ENCODE results near the gene MAGI2. TPM values are rescaled to one million over a fixed set of nuclear protein-coding genes. Genes with fewer than 3 reads are reported as not detected.

The MAGI2 gene
- total RNA-seq, 2 experiments from 2014 or later = 0.03 to 0.17 TPM

DNA sequence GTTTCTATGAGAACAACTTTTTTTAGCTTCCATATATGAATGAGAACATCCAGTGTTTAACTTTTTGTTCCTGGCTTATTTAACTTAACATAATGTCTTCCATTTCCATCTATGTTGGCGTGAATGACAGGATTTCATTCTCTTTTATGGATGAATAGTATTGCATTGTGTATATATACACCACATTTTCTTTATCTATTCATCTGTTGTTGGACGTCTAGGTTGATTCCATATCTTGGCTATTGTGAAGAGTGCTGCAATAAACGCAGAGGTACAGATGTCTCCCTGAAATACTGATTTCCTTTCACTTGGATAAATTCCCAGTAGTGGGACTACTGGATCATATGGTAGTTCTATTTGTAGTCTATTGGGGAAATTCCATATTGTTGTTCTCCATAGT is 44.3 kb upstream of the MAGI2 start:
- H2AFZ ChIP-seq (ENCODE audit: low read length) = no peak overlapping the region
- no peak overlapping the region for H3K27ac ChIP-seq (ENCODE audit: low read depth, low read length, poor library complexity, severe bottlenecking)
- CTCF ChIA-PET (ENCODE audit: unreplicated experiment) = no interaction called here
- no peaks in the 10 kb centered on the region for H4K20me1 ChIP-seq (ENCODE audit: insufficient read depth, low read length)
- no peaks in the 10 kb centered on the region for H3K4me1 ChIP-seq (ENCODE audit: insufficient read depth, low read length, poor library complexity, severe bottlenecking)
- no peak overlapping the region for H3K4me2 ChIP-seq (ENCODE audit: low read length)
- POLR2A ChIA-PET = no interaction called here
- H3K4me3 ChIP-seq (ENCODE audit: low read depth, low read length, poor library complexity, severe bottlenecking) = no peak overlapping the region
- no peaks in the 10 kb centered on the region for H3K9me3 ChIP-seq (ENCODE audit: low read length)
- no peaks in the 10 kb centered on the region for H3K9me2 ChIP-seq (ENCODE audit: insufficient read depth, low read length)
- BruUV-seq (replicated peaks) = no TSS peak
- no peak for TF ChIP-seq EZH2phosphoT487 (IDR thresholded peaks at IDR 0.05; ENCODE audit: borderline replicate concordance, low read depth, low read length)
- TF ChIP-seq, protein P1, sequence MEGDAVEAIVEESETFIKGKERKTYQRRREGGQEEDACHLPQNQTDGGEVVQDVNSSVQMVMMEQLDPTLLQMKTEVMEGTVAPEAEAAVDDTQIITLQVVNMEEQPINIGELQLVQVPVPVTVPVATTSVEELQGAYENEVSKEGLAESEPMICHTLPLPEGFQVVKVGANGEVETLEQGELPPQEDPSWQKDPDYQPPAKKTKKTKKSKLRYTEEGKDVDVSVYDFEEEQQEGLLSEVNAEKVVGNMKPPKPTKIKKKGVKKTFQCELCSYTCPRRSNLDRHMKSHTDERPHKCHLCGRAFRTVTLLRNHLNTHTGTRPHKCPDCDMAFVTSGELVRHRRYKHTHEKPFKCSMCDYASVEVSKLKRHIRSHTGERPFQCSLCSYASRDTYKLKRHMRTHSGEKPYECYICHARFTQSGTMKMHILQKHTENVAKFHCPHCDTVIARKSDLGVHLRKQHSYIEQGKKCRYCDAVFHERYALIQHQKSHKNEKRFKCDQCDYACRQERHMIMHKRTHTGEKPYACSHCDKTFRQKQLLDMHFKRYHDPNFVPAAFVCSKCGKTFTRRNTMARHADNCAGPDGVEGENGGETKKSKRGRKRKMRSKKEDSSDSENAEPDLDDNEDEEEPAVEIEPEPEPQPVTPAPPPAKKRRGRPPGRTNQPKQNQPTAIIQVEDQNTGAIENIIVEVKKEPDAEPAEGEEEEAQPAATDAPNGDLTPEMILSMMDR (conservative IDR thresholded peaks at IDR 0.05; ENCODE audit: low read length) = no peak
- no peaks in the 10 kb centered on the region for H3K79me2 ChIP-seq (ENCODE audit: insufficient read depth, low read depth, low read length)
- intact Hi-C loops (cut with micrococcal nuclease; ENCODE audit: unreplicated experiment) = no loop called here
- no peak for DNase-seq (ENCODE audit: low spot score)
- no peaks in the 10 kb centered on the region for H3K36me3 ChIP-seq (ENCODE audit: insufficient read depth, low read length)

DNA sequence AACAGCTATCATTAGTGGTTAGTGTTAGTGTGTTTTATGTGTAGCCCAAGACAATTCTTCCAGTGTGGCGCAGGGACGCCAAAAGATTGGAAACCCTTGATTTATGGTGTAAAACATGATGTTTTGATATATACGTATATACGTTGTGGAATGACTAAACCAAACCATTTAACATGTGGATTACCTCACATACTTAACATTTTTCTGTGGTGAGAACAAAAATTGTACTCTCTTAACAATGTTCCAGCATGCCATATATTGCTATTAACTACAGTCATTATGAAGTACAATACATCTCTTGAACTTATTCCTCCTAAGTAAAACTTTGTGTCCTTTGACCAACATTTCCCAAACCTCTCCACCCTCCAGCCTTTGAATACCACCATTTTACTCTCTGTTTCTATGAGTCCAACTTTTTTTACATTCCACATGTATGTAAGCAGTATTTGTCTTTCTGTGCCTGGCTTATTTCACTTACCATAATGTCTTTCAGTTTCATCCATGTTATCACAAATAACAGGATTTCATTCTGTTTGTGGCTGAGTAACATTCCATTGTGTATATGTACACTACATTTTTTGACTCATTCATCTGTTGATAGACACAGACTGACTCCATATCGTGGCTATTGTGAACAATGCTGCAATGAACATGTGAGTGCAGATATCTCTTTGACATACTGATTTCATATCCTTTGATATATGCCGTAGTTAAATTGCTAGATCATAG is 42.2 kb upstream of the MAGI2 start:
- BruUV-seq (replicated peaks) = no TSS peak
- no peaks in the 10 kb centered on the region for H3K79me2 ChIP-seq (ENCODE audit: insufficient read depth, low read depth, low read length)
- ChIA-PET CTCF (ENCODE audit: unreplicated experiment) (no interaction called here), POLR2A (interaction anchor here (0.6 to 0.8 kb wide), 2 partner anchors 65 to 86 kb away, joined by 4 to 5 read pairs; no protein-coding TSS in a partner anchor)
- no peak overlapping the region for H3K4me2 ChIP-seq (ENCODE audit: low read length)
- H4K20me1 ChIP-seq (ENCODE audit: insufficient read depth, low read length) = no peaks in the 10 kb centered on the region
- intact Hi-C loops (cut with micrococcal nuclease; ENCODE audit: unreplicated experiment) = no loop called here
- no peak overlapping the region for H3K4me3 ChIP-seq (ENCODE audit: low read depth, low read length, poor library complexity, severe bottlenecking)
- DNase-seq (ENCODE audit: low spot score) = no peak
- no peaks in the 10 kb centered on the region for H3K36me3 ChIP-seq (ENCODE audit: insufficient read depth, low read length)
- H2AFZ ChIP-seq (ENCODE audit: low read length) = no peak overlapping the region
- H3K9me2 ChIP-seq (ENCODE audit: insufficient read depth, low read length) = no peaks in the 10 kb centered on the region
- no peaks in the 10 kb centered on the region for H3K4me1 ChIP-seq (ENCODE audit: insufficient read depth, low read length, poor library complexity, severe bottlenecking)
- TF ChIP-seq, protein P1 (conservative IDR thresholded peaks at IDR 0.05; ENCODE audit: low read length) = no peak
- no peak for TF ChIP-seq EZH2phosphoT487 (IDR thresholded peaks at IDR 0.05; ENCODE audit: borderline replicate concordance, low read depth, low read length)
- H3K27ac ChIP-seq (ENCODE audit: low read depth, low read length, poor library complexity, severe bottlenecking) = no peak overlapping the region
- H3K9me3 ChIP-seq (ENCODE audit: low read length) = no peaks in the 10 kb centered on the region

DNA sequence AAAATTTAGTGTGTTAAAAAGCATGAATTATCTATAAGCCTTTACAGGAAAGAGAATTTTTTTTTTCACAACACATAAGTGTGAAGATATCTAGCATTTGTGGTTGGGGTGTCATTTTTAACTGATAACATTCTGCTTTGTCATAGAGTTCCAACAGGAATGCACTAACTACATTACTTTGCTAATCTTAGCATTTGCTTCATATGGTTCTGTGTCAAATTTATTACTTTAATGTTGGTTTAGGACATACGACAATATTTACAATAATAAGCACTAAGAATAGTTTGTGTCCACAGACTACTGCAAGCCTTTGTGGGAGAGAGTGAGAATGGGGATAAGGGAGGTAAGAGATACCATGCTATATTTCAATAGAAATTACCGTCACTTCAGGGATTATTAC is 40.6 kb upstream of the MAGI2 start:
- Histone ChIP-seq H3K4me1 (ENCODE audit: insufficient read depth, low read length, poor library complexity, severe bottlenecking) (no peaks in the 10 kb centered on the region), H4K20me1 (ENCODE audit: insufficient read depth, low read length) (no peaks in the 10 kb centered on the region), H3K79me2 (ENCODE audit: insufficient read depth, low read depth, low read length) (no peaks in the 10 kb centered on the region), H3K4me3 (ENCODE audit: low read depth, low read length, poor library complexity, severe bottlenecking) (no peak overlapping the region), H3K9me2 (ENCODE audit: insufficient read depth, low read length) (no peaks in the 10 kb centered on the region), H3K27ac (ENCODE audit: low read depth, low read length, poor library complexity, severe bottlenecking) (no peak overlapping the region), H2AFZ (ENCODE audit: low read length) (no peak overlapping the region), H3K4me2 (ENCODE audit: low read length) (no peak overlapping the region), H3K9me3 (ENCODE audit: low read length) (no peaks in the 10 kb centered on the region), H3K36me3 (ENCODE audit: insufficient read depth, low read length) (no peaks in the 10 kb centered on the region)
- intact Hi-C loops (cut with micrococcal nuclease; ENCODE audit: unreplicated experiment) = no loop called here
- no TSS peak for BruUV-seq (replicated peaks)
- no peak for DNase-seq (ENCODE audit: low spot score)
- ChIA-PET POLR2A (interaction anchor here (0.7 kb wide), 1 partner anchor 36 kb away, joined by 3 read pairs; no protein-coding TSS in a partner anchor), CTCF (ENCODE audit: unreplicated experiment) (no interaction called here)
- no peak for TF ChIP-seq EZH2phosphoT487 (IDR thresholded peaks at IDR 0.05; ENCODE audit: borderline replicate concordance, low read depth, low read length)
- TF ChIP-seq, protein P1 (conservative IDR thresholded peaks at IDR 0.05; ENCODE audit: low read length) = no peak
